Transverse colon (tissue), 4 donors: ENCODE data around the gene PML. TPM values are rescaled to one million over a fixed set of nuclear protein-coding genes. Genes with fewer than 3 reads are reported as not detected.

Experiments
- DNase-seq: peaks from one replicate; pipeline ENCODE4 v3.0.0-alpha.2; 2019
- H3K27ac ChIP-seq, 4 donors: fragments of 200-600 bp; sonication (generic); 2 replicates each; pipeline ENCODE4 v1.5.1; 2016 to 2018; ENCODE audit warnings: inconsistent platforms in 4 of 4
- H3K27me3 ChIP-seq: fragments of 200-600 bp; sonication (generic); 2 replicates; pipeline ENCODE4 v1.5.1; 2017; ENCODE audit warnings: inconsistent platforms
- H3K36me3 ChIP-seq, 4 donors: fragments of 200-600 bp; sonication (generic); 2 replicates each; pipeline ENCODE4 v1.5.1; 2017 to 2019; ENCODE audit warnings: inconsistent platforms in 4 of 4
- H3K4me1 ChIP-seq, 4 donors: fragments of 200-600 bp; sonication (generic); 2 replicates each; pipeline ENCODE4 v1.5.1; 2017 to 2020; ENCODE audit warnings: inconsistent platforms in 4 of 4
- H3K4me3 ChIP-seq, 4 donors: fragments of 200-600 bp; sonication (generic); 1 replicate in 1 of 4; 2 replicates in 3 of 4; pipeline versions ENCODE4 v1.5.1 to v1.6.1; 2017 to 2019; ENCODE audit warnings: inconsistent platforms in 4 of 4
- H3K9me3 ChIP-seq, 2 donors: fragments of 200-600 bp; sonication (generic); 2 replicates each; pipeline ENCODE4 v1.5.1; 2017 to 2019; ENCODE audit warnings: inconsistent platforms in 2 of 2
- CTCF ChIP-seq, 5 experiments: fragments of 200-600 bp in 3 of 5; fragments of 450-650 bp in 2 of 5; sonication (generic) in 3 of 5; IDR thresholded peaks; 1 replicate in 2 of 5; 2 replicates in 3 of 5; pipeline ENCODE4 v1.5.1; 2016 to 2017; ENCODE audit warnings: antibody characterized with exemption in 5 of 5, inconsistent platforms in 3 of 5, mild to moderate bottlenecking in 2 of 5, moderate library complexity in 1 of 5
- EP300 ChIP-seq: sonication (generic); formaldehyde crosslinking; IDR thresholded peaks from one replicate; pipeline ENCODE4 v1.6.1; 2017; ENCODE audit warnings: antibody characterized with exemption, low read depth
- POLR2A ChIP-seq: fragments of 450-650 bp; IDR thresholded peaks from one replicate; pipeline ENCODE4 v1.6.1; 2016; ENCODE audit warnings: antibody characterized with exemption, mild to moderate bottlenecking, moderate library complexity
- POLR2AphosphoS5 ChIP-seq, 3 donors: sonication (generic); formaldehyde crosslinking; IDR thresholded peaks; one replicate each; pipeline ENCODE4 v1.6.1; 2016; ENCODE audit warnings: antibody characterized with exemption in 3 of 3
- WGBS, 2 donors: methylation state at CpG; one replicate each; pipeline ENCODE4 v1.1.5; 2018; ENCODE audit warnings: low coverage in 1 of 2; 5-methylcytosine and 5-hydroxymethylcytosine counted together
- in situ Hi-C, 4 donors: fragments of 200-750 bp; cut with MboI; loops; one replicate each; pipeline versions ENCODE4 v1.15.0 to v1.15.1; 2017; ENCODE audit warnings: low sequenced_read_pairs in 3 of 4, low pct_ligation_motif_present in 1 of 4, low pct_unique_long_range_greater_than_20kb in 1 of 4
- intact Hi-C: fragments of 100-400 bp; cut with DNase I; formaldehyde crosslinking; loops from one replicate; pipeline ENCODE4 v1.15.1; 2023; ENCODE audit warnings: low total_unique reads
- total RNA-seq, 4 donors: library from RNA; depleted of rRNA; stranded (reverse); fragments of >200 nt; gene quantifications; one replicate each; pipeline ENCODE4 v1.1.0, GENCODE V29; 2016

Gene PML
- total RNA-seq, 4 donors from 2014 or later = 35.1 to 128 (median 70.0) TPM

- intact Hi-C loops = no loop called here
- DNase-seq = no peak
- Histone ChIP-seq H3K4me1 (peaks cover 8 to 19% (median 10%) of the 10 kb centered on the region in 4 donors), H3K4me3 (no peak overlapping the region), H3K27me3 (no peaks in the 10 kb centered on the region), H3K9me3 (no peaks in the 10 kb centered on the region), H3K36me3 (no peaks in the 10 kb centered on the region), H3K27ac (peak overlapping the region in 2 of 4 donors; percentile 89 to 95)
- TF ChIP-seq POLR2AphosphoS5 (IDR thresholded peaks at IDR 0.05) = no peak
- no peak for TF ChIP-seq EP300
- no peak for TF ChIP-seq POLR2A
- TF ChIP-seq CTCF (IDR thresholded peaks at IDR 0.05) = no peak
- in situ Hi-C loops = loop anchor here in 1 of 4 donors (25.0 kb wide), 1 partner anchor 359 kb away; no protein-coding TSS in a partner anchor
- WGBS, 2 donors = 74% methylated on average over 8 of the region's 10 CpGs; no CpG with 5 or more reads in 1 of the 2 donors
These were observed 41.4 kb upstream of the PML start for GRCh38 chr15:73952913-73953750.

- 84% methylated on average over 27 of the region's 27 CpGs; no CpG with 5 or more reads in 1 of the 2 donors for WGBS, 2 donors
- no peak overlapping the region for H3K27ac ChIP-seq
- intact Hi-C loops = no loop called here
- no peaks in the 10 kb centered on the region for H3K27me3 ChIP-seq
- no peak for DNase-seq
- TF ChIP-seq POLR2A (no peak), CTCF (IDR thresholded peaks at IDR 0.05) (no peak), EP300 (no peak), POLR2AphosphoS5 (IDR thresholded peaks at IDR 0.05) (no peak)
- H3K4me1 ChIP-seq = peaks cover 8 to 19% (median 10%) of the 10 kb centered on the region in 4 donors
- in situ Hi-C loops = loop anchor here in 1 of 4 donors (25.0 kb wide), 1 partner anchor 358 kb away; no protein-coding TSS in a partner anchor
- H3K36me3 ChIP-seq = no peaks in the 10 kb centered on the region
- H3K4me3 ChIP-seq = no peak overlapping the region
- H3K9me3 ChIP-seq = no peaks in the 10 kb centered on the region
These were observed 40.0 kb upstream of the PML start for GRCh38 chr15:73954188-73955145.

- 82% methylated on average over 4 of the region's 4 CpGs; no CpG with 5 or more reads in 1 of the 2 donors for WGBS, 2 donors
- intact Hi-C loops = no loop called here
- DNase-seq = no peak
- H3K27me3 ChIP-seq = no peaks in the 10 kb centered on the region
- TF ChIP-seq CTCF (IDR thresholded peaks at IDR 0.05) = no peak
- TF ChIP-seq POLR2AphosphoS5 (IDR thresholded peaks at IDR 0.05) = no peak
- TF ChIP-seq EP300 = no peak
- no peak for TF ChIP-seq POLR2A
- H3K27ac ChIP-seq = no peak overlapping the region
- in situ Hi-C loops = loop anchor here in 1 of 4 donors (25.0 kb wide), 1 partner anchor 357 kb away; no protein-coding TSS in a partner anchor
- H3K36me3 ChIP-seq = no peaks in the 10 kb centered on the region
- peaks cover 8 to 19% (median 10%) of the 10 kb centered on the region in 4 donors for H3K4me1 ChIP-seq
- H3K9me3 ChIP-seq = no peaks in the 10 kb centered on the region
- no peak overlapping the region for H3K4me3 ChIP-seq
These were observed 39.2 kb upstream of the PML start for GRCh38 chr15:73955326-73955725.
